ENCODE data around the gene MKI67. TPM values are rescaled to one million over a fixed set of nuclear protein-coding genes. Genes with fewer than 3 reads are reported as not detected.

MKI67 gene
- total and polyA plus RNA-seq, 10 of the 15 experiments (the other 5 are each of a cell fraction or from before 2014, with no cell fraction given) = 22.3 to 183 (median 82.9) TPM

- TF ChIP-seq, protein P1, sequence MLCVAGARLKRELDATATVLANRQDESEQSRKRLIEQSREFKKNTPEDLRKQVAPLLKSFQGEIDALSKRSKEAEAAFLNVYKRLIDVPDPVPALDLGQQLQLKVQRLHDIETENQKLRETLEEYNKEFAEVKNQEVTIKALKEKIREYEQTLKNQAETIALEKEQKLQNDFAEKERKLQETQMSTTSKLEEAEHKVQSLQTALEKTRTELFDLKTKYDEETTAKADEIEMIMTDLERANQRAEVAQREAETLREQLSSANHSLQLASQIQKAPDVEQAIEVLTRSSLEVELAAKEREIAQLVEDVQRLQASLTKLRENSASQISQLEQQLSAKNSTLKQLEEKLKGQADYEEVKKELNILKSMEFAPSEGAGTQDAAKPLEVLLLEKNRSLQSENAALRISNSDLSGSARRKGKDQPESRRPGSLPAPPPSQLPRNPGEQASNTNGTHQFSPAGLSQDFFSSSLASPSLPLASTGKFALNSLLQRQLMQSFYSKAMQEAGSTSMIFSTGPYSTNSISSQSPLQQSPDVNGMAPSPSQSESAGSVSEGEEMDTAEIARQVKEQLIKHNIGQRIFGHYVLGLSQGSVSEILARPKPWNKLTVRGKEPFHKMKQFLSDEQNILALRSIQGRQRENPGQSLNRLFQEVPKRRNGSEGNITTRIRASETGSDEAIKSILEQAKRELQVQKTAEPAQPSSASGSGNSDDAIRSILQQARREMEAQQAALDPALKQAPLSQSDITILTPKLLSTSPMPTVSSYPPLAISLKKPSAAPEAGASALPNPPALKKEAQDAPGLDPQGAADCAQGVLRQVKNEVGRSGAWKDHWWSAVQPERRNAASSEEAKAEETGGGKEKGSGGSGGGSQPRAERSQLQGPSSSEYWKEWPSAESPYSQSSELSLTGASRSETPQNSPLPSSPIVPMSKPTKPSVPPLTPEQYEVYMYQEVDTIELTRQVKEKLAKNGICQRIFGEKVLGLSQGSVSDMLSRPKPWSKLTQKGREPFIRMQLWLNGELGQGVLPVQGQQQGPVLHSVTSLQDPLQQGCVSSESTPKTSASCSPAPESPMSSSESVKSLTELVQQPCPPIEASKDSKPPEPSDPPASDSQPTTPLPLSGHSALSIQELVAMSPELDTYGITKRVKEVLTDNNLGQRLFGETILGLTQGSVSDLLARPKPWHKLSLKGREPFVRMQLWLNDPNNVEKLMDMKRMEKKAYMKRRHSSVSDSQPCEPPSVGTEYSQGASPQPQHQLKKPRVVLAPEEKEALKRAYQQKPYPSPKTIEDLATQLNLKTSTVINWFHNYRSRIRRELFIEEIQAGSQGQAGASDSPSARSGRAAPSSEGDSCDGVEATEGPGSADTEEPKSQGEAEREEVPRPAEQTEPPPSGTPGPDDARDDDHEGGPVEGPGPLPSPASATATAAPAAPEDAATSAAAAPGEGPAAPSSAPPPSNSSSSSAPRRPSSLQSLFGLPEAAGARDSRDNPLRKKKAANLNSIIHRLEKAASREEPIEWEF (IDR thresholded peaks at IDR 0.05; ENCODE audit: insufficient replicate concordance, low read depth, low read length) = no peak
- TF ChIP-seq HCFC1 (IDR thresholded peaks at IDR 0.05; ENCODE audit: low read length) (no peak), ZNF24 (IDR thresholded peaks at IDR 0.05) (no peak), MXI1 (IDR thresholded peaks at IDR 0.05; ENCODE audit: low read depth, low read length) (no peak), NFYA (IDR thresholded peaks at IDR 0.05; ENCODE audit: borderline replicate concordance, low read depth, low read length) (no peak), ZNF622 (IDR thresholded peaks at IDR 0.05) (no peak), GATAD2B (conservative IDR thresholded peaks at IDR 0.05; ENCODE audit: low read depth) (no peak), WRNIP1 (IDR thresholded peaks at IDR 0.05; ENCODE audit: borderline replicate concordance, low read depth, low read length) (no peak), FOS (IDR thresholded peaks at IDR 0.05; ENCODE audit: borderline replicate concordance, extremely low read depth, insufficient read length) (no peak)
These were observed 45.0 kb downstream of the MKI67 start (continued) for GRCh38 chr10:128081222-128081621.
